ENCODE results near the gene GAK.

GRCh38 chr4:900073-900472 is 32.0 kb downstream of the GAK start:
- TF ChIP-seq POLR2A (IDR thresholded peaks at IDR 0.05) (no peak), CTCF (IDR thresholded peaks at IDR 0.05) (no peak)

Measured in right lobe of liver (tissue), 4 donors.